HG02798 (cell line): ENCODE data around the gene TMED3.
"Not testable (repeated sequence)": the region's sequence is repeated elsewhere in the genome, so short reads cannot be mapped to it uniquely, and the experiment has no call there.

Source experiments
- ATAC-seq: cut with Tn5 transposase; IDR thresholded peaks from one replicate; pipeline ENCODE4 v1.9.1; 2021; ENCODE audit warnings: mild to moderate bottlenecking; ENCODE audit not compliant: unreplicated experiment, poor library complexity

Gene TMED3

DNA sequence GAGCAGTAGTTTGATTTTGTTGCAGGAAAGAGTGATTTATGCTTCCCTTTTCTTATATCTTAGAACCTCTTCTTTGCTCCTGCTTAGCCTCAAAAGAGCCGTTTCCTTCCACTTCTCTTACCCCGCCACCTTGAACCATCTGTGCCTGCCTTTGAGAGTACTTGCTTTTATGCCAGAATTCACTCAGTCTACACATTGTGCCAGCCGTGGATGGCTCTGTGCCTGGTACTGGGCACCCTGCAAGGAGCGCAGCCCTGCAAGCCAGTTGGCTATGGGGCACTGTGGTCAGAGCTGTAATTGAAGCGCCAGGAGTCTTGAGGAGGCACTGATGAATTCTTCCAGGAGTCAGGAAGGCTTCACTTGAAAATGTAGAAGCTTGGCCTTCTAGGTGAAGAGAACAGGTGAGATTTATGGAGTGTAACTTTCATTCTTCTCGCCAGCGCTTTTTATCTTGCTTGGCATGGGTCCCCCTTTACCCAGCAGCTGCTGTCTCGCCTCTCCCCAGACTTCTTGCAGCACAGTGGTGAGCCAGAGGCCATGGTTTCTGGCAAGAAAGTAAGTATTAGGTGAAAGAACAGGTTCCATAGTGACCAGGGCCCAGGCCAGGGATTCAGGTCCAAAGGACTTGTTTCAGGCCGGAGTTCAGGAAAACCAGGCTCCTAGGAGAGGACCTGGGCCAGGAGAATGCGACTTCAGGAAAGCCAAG is 4.9 kb downstream of the TMED3 start:
- no peak for ATAC-seq

GRCh38 chr15:79316864-79317263 is 6.0 kb downstream of the TMED3 start:
- ATAC-seq = no peak

DNA sequence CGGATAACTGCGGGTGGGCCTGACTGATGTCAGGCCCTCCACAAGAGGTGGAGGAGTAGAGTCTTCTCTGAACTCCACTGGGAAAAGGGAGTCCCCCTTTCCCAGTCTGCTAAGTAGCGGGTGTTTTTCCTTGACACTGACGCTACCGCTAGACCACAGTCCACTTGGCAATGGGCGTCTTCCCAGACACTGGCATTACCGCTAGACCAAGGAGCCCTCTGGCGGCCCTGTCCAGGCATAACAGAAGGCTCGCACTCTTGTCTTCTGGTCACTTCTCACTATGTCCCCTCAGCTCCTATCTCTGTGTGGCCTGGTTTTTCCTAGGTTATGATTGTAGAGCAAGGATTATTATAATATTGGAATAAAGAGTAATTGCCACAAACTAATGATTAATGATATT is 9.1 kb downstream of the TMED3 start:
- ATAC-seq = not testable (repeated sequence)

DNA sequence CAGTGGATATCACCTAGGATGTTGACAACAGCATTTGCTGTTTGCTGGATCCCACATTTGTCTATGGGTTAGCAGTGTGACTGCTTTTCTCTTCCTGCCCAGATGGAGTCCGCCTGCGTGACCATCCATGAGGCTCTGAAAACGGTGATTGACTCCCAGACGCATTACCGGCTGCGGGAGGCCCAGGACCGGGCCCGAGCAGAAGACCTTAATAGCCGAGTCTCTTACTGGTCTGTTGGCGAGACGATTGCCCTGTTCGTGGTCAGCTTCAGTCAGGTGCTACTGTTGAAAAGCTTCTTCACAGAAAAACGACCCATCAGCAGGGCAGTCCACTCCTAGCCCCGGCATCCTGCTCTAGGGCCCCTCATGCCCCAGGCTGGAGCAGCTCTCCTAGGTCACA is 11.0 kb downstream of the TMED3 start:
- no peak for ATAC-seq

DNA sequence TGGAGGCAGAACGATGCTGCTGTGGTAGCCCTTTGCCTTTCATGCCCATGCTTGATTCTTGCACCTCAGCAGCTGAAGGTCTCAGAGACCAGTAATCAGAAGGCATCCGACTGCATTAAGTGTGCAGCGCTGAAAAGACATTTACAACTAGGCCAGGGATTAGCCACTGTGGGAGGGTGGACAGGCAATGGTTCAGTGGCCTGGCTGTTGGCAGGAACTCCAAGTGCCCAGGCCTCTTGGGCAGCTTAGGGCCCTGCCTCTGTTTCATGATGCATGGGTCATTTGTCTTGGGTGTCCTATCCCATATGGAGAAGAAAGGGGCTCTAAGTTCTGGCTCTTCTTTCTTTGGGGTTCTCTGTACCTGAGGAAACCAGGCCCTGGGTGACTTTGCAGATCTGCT is 11.4 kb downstream of the TMED3 start:
- no peak for ATAC-seq

- no peak for ATAC-seq
Observed at GRCh38 chr15:79322945-79323344, 12.0 kb downstream of the TMED3 start.

DNA sequence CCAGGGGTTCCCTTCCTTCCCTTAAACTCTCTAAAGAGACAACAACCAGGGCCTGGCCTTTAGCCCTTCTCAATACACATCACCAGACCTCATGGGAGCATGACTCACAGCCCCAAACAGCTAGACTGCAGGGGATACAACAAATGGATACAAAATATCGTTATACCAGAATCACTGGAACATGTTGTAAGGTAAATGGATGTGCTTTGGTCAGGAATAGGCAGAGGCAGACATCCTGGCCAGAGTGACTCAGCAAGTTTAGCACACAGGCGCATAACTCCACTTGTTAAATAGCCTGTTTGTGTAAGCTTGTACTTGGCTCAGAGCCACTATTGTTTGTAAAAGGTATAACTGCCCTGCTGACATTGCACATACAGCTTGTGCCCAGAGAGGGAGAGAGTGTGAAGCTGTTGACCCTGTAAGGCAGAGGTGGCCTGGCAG is 18.3 kb downstream of the TMED3 start:
- ATAC-seq = no peak

DNA sequence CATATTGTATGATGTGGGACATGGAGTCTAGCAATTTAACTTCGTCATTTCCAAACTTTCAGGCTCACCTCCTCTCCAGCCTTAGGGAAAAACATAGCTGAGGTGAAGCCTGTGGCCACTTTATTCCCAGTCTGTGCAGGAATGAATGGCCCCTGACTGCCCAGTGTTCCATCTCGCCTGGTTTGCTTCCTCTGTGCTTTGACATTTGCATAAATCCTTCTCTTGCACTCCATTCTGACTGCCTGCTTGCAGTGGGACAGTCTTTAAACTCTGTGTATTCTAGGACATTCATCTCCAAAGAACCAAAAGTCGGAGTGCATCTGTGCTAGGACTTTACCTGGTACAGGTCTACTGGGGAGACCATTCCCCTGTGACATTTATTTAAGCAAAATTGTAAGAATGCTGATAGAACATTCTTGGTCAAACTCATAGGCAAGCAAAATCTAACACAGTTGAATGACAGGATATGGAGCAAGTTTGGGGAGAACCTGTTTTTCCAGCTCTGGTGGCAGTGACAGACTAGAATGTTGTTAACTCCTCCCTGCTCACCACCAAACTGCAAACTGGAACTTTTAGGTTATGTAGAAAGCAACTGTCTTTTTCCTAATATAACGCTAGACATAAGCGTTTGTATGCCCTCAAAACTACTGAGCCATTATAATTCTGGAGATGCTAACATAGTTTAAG is 22.1 kb downstream of the TMED3 start:
- ATAC-seq = no peak

DNA sequence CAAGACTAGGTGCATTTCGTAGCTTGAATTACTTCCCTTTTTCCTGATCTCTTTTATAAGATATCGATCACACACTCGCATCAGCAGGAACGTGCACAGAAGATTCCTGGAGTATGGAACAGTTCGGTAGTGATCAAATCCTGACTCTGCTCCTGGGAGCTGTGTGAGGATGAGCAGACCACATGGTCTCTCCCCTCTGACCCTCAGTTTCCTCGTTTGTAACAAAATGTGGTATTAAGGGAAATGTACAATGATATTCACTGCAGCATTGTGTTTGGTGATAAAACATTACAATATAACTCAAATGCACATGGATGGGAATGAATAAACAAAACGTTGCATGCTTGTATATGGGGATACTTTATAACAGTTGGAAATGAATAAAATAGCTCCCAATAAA is 26.7 kb downstream of the TMED3 start:
- no peak for ATAC-seq

GRCh38 chr15:79339588-79340314 is 28.8 kb downstream of the TMED3 start:
- no peak for ATAC-seq

GRCh38 chr15:79340315-79340602 is 29.3 kb downstream of the TMED3 start:
- no peak for ATAC-seq

DNA sequence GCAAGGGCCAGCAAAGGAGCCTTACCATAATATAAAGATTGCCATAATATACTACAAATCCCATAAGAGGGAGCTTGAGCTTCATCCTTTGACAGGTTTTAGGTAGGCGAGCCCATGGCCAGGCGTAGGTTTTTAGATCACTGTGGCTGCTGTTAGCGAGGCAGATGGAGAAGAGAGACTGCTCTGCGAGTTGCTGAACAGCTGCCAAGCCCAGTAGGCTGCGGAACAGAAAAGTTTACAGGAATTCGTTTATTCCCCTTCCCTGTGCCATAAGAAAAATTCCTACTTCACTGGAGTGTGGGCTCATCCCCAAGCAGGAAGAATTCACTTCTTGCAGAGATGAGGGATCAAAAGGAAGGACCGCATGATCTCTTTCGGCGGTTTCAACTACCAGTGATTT is 30.5 kb downstream of the TMED3 start:
- no peak for ATAC-seq

DNA sequence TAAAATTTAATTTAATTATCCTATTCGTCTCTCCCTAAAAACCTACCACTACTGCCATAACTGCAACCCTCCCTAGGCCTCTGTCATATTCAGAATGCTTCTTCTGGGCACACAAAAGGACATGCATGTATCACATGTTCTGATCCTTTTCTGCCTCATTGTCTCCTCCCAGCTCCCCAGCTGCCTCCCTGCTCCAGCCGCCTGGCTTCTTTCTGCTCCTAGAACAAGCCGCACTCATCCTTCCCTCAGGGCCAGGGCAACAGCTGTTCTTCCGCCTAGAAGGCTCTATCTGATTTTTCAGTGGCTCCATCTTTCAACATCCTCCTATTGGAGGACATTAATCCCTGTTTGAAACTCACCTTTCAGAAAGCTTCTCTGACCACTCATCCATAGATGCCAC is 38.6 kb downstream of the TMED3 start:
- ATAC-seq = no peak

DNA sequence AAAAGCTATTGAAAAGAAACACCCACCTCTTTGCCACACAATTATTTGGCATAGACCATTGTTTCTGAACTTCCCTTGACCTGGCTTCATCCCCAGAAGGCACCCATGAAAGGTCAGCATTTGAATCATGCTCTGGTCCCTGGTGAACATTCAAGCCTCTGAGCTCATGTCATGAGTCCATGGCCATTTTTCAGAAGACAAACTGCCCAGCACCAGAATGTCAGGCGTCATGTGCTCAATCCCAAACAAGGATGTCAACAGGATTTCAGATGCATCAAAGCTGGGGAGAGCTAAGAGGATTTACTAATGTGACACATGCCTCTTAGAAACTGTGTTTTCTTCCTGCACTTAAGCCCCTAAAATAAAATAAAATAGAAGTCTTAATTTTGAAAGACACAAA is 41.3 kb downstream of the TMED3 start:
- ATAC-seq = no peak

DNA sequence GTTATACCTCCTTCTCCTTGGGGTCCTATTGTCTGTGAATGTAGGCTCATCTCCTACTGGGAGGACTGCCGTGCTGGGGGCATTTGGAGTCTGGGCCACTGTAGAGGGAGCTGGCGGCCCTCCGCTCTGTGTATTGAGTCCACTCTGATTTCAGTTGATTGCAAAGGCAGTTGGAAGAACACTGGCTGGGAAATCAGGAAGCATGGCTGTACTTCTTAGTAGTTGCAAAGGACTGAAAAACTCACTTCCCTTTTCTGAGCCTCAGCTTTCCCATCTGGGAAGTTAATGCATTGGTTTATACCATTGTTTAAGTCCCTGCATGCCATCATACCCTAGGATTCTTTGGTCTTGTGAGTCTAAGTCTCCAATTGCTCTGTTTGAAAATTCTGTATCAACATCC is 46.7 kb downstream of the TMED3 start:
- no peak for ATAC-seq

DNA sequence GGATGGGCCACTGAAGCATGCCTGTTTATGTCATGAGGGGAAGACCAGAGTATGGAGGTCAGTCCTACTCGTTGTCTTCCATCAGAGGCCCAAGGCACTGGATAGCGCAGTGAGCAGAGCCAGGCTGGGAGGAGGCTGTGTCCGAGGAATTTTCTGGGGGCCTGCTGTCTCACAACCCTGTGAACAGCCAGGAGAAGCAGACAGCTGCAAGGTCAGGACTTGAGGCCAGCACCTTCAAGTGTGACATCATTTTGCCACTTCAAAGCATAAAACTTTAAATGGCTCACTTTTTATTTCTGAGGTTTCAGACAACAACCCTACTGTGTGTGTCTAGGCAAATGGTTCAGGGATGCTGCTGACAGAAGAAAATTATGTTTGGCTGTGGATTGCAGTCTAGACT is 47.2 kb downstream of the TMED3 start:
- ATAC-seq = no peak

- ATAC-seq = no peak
Observed at GRCh38 chr15:79364571-79365240, 53.8 kb downstream of the TMED3 start.

DNA sequence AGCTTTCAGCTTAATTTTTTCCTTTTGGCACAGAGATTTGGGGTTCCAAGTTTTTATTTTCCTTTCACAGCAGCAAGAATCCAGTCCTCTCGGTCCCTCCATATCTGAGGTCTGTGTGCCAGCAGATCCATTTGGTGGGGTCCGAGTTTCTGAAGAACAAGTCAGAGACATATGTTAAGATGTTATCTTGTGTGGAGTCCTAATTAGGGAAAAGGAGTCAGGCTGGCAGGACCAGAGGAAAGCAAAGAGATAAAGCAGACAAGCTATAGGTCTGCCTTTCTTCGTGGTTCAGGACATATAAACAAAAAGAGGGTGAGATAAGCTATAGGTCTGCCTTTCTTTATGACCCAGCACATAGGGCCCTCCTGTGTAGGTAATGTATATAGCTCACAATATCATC is 54.9 kb downstream of the TMED3 start:
- no peak for ATAC-seq

DNA sequence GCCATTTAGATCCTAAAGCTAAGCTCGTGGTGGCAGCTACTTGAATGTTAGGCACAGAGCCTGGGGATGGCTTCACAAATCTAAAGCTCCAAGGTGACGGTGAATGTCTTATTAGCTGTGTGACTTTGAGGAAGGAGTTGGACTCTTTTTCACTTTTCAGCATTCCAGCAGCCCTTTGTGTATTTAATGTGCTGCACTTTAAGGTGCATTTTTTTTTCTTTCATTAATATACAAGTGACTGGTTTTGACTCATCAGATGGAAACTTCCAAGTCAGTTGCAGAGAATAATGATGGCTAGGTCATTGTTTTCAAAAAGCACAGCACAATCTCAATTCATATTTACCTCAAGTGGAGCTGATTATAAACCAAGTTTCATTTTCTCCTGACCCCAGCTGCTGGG is 55.8 kb downstream of the TMED3 start:
- no peak for ATAC-seq

- ATAC-seq = no peak
Observed at GRCh38 chr15:79370716-79371115, 59.8 kb downstream of the TMED3 start.

DNA sequence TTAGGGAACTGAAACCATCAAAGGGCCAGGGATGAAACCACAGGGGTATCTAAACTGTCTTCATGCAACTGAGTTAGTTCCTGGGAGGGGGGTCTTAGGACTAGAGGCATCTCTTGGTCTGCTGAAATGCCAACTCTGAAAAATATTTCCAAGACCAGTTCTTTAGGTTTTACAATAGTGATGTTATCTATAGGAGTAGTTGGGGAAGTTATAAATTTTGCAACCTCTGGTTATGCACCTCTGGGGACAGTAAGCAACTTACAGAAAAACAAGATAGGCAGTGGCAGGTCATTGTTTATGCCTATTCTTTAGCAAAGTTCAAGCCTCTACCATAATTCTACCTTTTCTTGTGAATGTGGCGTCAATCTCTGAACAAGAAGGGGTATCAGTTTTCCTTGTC is 60.7 kb downstream of the TMED3 start:
- ATAC-seq = no peak
